ENCODE measurements around the gene IKZF1.

- TF ChIP-seq CTCF (conservative IDR thresholded peaks at IDR 0.05; ENCODE audit: low read depth, low read length), result no peak
- no peak for TF ChIP-seq RAD21 (IDR thresholded peaks at IDR 0.05; ENCODE audit: low read length)
- TF ChIP-seq POLR2A (IDR thresholded peaks at IDR 0.05; ENCODE audit: low read depth, low read length), result no peak
These were observed 5.8 kb downstream of the IKZF1 start for GRCh38 chr7:50310361-50310760.
